Activated CD4-positive, alpha-beta T cell treated with anti-CD3 and anti-CD28 coated beads, Interleukin-2, amount 50 U/mL, for 16 hours (primary cell): ENCODE results near the gene UNC13D.
A peak's percentile ranks its signal among the peaks of the same experiment; 100 is the strongest.

Source experiments
- DNase-seq: peaks from one replicate; pipeline ENCODE4 v3.0.0-alpha.2; 2020

UNC13D gene

DNA sequence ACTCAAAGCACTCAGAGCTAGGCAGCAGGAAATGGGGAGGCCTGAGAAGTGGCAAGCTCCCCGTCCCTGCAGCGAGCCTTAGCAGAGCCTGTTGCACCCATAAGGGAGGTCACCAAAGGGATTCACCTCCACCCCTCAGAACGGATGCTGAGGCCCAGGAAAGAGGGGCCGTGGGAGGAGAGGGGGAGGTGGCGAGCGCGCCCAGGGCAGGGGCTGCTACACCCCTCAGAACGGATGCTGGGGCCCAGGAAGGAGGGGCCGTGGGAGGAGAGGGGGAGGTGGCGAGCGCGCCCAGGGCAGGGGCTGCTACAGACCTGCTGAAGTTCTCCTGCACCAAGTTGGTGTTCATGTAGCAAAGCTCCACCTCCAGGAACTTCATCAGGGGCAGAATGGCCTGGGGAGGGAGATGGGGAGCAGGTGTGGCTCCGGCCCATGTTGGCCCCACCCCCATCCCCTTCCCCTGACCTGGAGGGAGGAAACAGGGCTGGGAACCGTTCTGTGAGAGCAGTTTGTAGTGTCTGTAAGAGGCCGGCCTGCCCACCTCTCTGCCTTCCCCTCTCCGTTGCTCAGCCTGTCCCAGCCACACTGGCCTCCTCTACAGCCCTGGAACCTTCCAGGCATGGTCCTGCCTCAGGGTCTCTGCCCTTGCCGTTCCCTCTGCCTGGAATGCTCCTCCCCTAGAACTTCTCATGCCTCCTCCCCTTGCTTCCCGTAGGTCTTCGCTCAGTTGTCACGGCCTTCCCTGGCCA is 11.4 kb downstream of the UNC13D start:
- peak; percentile 39 for DNase-seq

DNA sequence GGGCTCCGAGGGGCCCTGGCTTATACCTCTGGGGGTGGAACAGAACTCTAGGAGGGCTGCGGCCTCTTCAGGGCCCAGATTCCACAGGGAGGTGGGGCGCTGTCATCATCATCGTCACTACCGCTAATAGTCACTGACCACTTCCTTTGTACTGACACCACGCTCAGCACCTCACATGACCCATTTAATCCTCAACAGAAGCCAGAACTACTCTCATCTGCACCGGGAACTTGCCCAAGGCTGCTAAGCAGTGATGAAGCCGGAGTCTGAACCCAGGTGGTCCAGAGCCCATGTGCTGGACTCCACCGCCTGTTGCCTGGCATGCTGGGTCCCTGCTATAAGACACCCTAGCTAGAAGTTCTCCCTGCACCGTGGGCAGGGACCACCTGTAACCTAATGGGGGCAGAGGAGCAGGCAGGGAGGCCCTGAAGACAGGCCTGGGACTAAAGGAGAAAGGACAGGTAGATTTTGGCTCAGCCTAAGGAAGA is 12.0 kb downstream of the UNC13D start:
- DNase-seq = peak; percentile 59

DNA sequence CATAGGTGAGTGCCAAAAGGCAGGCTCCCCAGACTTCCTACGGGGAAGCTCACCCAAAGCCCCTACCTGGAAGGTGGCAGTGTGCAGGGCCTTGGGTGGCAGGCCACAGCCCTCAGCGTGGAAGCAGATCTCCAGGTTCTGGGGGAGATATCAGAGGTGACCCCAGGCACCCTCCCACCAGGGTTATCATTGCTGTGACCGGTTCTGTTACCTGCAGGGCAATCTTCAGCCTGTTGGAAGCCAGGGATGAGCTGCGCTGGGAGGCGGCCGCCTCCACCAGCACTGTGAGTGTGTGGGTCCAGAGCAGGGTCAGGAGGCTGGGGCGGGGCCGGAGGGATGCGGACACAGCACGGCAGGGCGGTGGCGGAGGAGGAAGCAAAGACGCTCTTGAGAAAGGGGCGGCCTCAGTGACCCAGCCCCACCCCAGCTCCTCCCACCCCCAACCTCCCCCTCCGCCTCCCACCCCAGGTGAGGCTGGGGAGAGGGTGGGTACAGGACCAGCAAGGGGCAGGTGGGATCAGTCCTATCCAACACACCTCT is 13.1 kb downstream of the UNC13D start:
- DNase-seq = no peak

DNA sequence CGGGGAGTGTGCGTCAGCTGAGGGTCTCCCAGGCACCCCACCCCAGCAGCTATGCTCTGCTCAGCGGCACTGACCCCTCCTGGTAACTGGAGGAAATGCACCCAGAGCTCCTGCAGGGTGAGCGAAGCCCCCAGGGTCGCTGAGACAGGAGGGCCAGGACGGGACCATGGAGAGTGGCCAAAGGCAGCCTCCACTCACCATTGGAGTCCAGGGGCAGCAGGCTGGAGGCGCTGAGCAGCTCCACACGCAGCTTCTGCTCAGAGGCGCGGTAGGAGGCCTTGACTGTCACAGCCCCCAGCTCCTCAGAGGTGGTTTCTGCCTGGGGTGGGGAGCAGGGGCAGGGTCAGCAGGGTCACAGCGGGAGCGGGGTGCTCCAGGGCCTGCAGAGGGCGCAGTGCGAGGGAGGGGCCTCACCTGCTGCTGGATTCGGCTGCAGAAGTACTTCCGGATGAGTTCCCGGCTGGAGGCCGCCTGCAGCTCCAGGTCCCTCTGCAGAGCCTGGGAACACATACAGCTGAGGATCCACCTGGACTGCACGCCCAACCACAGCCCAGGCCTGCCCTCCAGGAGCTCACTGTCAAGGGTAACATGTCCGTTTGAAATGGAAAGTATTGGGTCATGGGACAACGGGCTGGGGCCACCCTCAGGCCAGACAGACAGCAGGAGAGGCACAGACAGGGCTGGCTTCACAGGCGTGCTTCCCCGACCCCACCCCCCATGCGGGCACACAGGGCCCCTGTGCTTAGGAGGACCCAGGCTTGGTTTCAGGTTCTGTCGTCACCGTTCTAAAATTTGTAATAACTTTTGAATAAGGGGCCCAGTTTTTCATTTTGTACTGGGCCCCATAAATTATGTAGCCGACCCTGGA is 13.8 kb downstream of the UNC13D start:
- peak; percentile 25 for DNase-seq

DNA sequence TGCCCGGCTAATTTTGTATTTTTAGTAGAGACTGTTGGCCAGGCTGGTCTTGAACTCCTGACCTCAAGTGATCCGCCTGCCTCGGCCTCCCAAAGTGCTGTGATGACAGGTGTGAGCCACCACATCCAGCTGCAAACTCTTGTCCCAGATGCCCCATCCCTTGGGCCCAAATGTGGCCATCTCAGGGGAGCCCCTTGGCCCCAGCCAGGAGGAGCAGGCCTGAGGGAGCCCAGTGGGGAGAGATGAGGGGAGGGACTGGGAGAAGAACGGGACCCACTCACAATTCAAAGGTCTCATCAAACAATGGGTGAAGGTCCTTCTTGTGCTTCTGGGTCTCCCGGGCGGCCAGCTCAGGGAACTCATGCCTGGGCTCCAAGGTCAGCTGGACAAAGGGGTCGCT is 14.5 kb downstream of the UNC13D start:
- no peak for DNase-seq

DNA sequence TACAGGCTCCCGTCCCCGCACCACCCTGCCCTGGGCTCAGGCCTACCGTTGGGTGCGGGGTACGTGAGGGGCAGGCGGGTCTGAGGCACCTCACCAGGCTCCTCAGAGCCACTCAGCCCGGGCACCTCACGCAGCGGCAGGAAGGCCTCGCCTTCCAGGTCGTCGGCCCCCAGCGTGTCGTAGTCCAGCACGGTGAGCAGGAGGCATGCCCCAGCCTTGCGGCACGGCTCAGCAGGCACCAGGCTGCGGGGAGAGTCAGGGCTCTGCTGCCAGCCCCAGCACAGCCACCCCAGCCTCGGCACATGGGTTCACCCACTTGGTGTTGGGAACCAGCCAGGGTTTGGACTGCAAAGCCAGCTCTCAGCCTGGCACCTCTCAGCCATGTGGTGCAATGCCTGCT is 15.5 kb downstream of the UNC13D start:
- no peak for DNase-seq

DNA sequence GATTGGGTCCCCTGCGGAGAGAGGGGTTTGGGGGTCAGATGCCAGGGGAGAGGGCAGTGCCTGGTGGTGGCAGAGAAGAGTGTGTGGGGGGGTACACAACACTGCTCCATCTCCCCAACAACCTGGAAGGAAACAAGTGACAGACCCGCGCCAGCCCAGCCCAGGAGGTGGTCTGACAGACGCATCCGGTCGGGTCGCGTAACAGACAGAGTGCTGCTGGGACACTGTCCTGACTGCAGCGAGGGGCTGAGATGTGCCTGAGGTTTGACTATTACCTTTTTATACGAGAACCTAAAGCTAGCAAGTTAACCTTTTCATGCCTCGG is 16.2 kb downstream of the UNC13D start:
- DNase-seq = no peak

DNA sequence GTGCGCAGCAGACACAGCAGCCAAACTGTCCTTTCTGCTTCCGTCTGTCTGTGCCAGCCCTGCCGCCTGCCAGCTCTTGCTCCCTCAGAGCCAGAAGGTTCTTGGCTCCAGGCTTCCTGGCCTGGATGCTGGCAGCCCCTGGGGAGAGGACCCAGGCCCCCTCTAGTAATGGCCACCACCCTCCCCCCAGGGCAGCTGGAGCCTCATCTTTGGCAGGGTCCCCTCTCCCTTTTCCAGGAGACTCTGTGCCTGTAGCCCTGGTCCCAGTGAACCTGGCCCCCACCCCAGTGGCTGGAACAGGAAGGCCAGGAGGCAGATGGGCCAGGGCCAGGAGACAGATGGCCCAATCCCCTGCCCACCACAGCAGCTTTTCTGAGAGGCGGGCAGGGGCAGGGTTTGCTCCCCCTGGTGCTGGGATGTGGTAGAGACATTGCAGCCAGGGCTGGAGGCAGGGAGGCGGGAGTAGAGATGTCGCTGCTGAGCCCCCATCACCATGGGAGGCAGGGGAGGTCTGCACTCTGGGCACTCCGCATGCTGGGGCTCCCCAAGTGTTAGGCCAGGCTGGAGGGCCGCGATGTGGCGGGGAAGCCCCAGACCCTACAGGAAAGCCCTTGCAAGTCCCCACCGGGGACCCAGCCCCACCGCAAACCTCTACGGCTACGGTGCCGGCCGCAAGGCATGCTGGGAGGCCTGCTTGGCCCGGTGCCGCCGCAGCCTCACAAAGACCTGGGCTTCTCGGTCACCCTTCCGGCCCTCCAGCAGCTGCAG is 16.7 kb downstream of the UNC13D start:
- DNase-seq = peak; percentile 63

DNA sequence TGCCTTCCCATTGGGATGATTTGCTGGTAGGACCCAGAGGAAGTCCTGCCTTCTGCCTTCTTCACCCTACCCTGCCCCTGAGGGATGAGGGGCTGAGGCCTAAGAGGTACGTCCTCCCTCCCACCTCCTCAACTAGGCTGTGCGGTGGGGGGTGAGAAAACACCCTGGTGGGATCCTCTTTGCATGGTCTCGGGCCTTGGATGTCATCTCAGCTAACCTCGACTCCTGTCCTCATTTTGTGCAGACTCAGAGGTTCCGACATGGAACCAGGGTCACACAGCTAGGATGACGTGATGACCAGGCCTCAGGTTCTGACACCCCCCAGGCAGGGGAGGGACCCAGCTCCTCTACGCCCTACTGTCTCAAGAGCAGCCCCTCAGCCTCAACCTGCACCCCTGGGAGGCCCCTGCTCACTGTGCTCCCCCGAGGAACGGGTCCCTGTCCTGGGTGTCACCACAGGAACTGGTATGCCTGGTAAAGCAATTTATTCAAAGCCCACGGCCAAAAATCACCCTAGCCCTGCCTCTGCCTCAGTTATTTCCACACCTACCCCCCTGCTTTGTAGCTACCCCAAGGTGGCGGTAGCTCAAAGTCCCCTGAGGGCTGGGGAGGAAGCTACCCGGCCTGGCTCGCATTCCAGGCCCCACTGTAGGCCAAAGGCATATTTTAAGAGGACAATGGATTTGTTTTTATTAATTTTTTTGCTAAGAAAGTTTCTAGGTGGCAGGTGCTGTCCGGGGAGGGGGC is 17.5 kb downstream of the UNC13D start:
- no peak for DNase-seq

DNA sequence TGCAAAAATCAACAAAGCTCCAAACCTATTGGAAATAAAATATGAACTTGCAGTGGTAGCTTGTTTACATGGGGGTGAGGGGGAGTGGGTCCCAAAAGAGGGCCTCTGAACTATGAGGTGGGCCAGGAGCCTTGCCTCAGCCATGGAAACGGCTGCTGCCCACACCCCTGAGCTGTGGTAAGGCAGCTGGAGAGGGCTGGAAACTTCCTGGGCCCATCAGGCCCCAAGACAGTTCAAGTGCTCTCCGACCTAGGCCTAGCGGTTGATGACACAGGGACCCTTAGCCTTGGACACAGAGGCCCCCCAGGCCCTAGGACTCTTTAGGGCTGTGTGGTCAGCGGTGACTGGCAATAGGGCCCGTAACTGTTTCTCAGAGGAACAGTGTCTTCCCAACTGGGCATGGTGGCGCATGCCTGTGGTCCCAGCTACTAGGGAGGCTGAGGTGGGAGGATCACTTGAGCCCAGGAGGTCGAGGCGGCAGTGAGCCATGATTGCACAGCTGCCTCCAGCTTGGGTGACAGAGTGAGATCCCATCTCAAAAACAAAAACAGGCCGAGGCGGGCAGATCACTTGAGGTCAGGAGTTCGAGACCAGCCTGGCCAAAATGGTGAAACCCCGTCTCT is 18.3 kb downstream of the UNC13D start:
- DNase-seq = no peak

DNA sequence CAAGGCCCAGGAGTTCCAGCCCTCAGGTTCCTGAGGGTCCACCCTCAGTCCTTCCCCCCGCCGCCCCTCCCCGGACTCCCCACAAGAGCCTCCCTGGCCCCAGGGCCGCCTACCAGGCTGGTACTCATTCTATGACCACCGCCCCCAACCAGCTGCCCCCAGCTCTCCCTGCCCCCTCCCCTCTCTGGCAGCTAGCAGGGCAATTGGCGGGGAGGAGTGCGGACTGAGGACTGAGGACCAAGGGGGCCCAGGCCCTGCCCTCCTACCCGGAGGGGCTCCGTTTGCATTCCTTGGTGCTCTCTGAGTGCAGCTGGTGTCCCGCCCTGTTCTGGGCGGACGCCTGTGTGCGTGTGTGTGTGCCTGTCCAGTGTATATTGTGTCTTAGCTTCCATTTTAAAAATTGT is 19.1 kb downstream of the UNC13D start:
- DNase-seq = no peak

DNA sequence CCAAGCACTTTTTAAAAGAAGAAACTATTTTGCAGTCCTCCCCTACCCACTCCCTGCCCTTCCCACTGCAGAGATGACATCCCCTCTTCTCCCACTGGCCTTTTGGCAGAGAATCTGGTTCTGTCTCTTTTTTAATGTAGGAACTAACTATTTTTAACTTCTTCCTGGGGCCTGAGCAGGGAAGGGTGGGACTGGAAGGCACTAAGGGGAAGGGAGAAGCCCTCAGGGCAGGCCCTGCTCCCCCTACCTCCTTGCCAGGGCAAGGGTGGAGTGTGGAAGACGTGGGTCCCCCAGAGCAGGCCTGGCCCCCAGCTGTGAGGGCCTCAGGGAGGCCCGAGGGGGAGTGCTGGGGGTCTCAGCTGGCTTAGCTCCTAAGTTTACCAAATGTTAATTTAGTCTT is 19.5 kb downstream of the UNC13D start:
- no peak for DNase-seq

DNA sequence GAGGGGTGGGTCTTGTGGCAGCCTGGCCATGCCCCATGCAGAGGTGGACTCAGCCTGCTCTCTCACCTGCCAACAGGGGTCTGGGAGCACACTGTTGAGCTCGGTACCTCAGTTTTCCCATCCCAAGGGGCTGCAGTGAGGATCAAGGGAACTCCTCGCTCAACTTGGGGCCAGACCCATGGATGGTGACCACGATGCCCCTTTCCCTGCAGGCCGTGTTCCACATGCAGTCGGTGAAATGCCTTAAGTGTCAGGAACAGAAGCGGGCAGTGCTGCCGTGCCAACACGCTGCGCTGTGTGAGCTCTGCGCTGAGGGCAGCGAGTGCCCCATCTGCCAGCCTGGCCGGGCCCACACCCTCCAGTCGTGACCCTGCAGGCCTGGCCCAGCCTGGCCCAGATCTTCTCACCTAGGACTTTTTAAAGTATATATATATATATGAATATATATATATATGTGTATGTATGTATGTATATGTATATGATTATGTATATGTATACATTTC is 20.1 kb downstream of the UNC13D start:
- no peak for DNase-seq

DNA sequence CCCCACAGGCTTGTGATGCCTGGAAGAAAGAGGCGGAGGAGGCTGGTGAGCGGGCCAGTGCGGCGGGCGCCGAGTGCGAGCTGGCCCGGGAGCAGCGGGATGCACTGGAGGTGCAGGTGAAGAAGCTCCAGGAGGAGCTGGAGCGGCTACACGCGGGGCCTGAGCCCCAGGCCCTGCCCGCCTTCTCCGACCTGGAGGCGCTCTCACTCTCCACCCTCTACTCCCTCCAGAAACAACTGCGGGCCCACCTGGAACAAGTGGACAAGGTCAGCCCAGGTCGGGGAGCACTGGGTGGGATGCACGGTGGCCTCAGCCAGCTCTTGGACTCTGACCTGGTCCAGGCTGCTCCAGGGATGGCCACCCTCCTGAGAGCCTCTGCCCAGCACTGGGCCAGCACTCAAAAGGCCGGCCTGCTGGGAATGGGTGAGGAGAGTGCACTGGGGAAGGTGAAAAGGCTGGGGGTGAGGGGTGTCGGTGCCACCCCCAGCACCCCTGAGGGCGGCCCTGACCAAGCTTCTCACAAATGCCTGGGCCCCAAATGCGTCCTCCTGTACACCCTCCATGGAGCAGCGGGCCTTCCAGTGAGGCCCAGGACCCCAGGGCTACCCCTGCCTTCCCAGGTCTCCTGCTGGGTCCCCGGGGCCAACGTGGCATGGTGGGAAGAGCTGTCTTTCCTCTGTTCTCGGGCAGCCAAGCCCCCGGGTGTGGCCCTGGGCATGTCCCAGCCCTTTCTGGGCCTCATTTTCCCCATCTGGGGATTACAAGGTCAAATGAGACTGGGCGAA is 20.8 kb downstream of the UNC13D start:
- DNase-seq = no peak

DNA sequence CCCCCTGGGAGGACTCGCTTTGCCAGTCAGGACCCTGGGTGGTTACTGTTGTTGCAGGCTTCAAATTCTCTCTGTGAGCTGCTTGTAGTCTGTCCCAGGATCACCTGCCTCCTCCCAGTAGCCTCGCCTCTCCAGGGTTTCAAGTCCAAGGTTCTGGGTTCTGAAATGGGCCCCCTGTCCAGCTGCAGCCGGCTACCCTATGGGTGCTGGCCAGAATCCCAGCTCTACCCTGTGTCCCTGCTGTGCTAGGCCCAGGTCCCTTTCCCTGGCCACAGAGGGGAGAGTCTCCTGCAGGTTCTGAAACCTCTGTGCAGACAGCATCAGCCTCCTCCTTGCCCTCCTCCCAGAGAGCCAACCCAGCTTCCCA is 21.4 kb downstream of the UNC13D start:
- DNase-seq = no peak

DNA sequence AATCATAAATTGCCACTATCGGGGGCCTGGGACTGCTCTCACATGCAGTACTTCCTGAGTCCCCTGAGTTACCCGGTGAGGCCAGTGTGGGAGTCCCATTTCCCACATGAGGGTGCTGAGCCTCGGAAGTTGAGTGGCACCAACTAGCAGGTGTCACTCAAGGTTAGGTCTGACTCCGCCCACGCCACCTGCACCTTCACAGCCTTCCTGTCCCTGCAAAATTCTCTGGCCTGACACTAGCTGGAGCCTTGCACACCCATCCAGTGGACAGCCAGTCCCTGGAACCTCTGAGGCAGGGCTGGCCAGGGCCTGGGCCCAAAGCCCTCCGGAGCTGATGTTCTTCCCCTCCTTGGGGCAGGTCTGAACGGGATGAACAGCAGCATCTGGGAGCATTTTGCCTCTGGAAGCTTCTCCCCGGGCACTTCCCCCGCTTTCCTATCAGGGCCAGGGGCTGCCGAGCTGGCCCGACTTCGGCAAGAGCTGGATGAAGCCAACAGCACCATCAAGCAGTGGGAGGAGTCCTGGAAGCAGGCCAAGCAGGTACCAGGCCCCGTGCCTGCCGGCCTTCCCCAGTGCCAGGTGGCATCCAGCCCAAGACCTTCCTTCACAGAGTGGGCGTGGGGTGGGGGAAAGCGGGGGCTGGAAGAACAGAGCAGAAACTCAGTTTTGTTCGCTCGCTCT is 21.9 kb downstream of the UNC13D start:
- DNase-seq = no peak

DNA sequence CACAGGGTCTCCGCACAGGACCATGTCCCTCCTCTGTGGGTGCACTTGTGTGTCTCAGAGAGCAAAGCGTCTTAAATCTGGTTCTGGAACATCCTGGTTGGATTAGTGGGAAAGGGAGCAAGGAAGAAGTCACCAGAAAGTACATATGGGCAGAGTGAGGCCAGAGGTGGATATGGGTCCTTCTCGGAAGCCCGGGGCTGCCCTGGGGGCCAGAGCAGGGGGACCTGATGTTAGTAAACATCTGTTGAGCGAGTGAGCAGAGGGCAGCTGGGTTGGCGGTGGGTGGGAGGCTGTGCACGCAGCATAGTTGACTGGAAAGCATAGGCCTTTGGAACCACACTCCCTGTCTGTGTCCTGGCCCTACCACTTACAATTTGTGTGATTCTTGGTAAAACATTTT is 22.7 kb downstream of the UNC13D start:
- no peak for DNase-seq

DNA sequence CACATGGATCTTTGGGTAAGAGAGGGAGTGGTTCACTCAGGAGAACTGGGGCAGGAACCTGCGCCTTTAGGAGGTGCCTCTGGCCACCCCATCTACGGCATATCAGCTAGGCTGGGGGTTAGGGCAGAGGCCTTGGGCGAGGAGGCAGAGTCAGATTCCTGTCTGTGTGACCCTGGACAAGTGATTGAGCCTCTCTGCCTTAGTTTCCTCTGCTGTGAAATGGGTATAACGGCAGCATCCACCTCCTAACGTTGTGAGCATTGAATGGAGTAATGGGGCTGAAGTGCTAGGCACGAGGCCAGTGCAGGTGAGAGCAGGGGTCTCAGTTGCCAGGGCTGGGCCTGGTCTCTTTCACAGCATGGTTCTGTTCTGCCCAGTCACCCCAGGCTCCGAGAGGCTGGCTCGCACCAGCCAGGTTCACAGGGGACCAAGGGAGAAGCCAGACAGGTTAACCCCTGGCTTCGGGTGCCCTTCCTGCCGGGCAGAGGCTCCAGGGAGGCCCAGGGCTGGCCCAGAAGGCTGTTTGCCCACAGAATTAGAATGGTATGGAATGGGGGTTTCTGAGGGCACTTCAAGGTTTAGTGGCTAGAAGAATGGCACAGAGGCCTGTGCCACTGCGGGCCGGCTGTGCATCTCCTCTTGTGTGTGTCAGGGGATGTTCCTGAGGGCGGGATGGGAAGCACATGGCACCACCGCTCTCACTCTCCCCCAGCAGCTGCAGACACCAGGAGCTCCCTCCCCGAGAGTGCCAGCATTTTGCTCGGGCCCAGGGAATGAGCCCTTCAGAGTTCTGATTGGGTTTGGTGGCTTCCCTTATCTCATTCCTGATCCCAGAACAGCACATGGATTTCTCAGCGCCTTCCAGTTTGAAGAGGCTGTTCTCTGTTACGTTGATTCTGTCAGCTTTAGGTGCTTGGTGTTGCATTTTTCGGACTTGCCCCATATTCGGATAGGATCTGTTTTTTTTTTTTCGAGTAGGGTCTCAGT is 23.8 kb downstream of the UNC13D start:
- no peak for DNase-seq

DNA sequence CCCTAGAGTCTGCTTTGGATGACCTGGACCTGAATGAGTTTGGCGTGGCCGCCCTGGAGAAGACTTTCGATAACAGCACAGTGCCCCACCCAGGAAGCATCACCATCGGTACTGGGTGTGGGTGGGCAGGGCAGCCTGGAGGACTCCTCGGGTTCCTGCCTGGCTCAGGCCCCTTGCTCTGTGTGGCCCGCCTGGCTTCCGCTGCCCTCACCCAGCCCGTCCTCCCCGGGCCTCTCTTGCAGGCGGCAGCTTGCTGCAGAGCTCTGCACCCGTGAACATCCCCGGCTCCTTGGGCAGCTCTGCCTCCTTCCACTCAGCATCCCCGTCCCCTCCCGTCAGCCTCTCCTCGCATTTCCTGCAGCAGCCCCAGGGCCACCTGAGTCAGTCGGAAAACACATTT is 24.5 kb downstream of the UNC13D start:
- DNase-seq = no peak
